CMK (cell line): ENCODE results near the gene EPN3.

Experiments used
- DNase-seq: peaks from one replicate; pipeline ENCODE4 v3.0.0-alpha.2; 2010; ENCODE audit warnings: low read depth

EPN3 gene

DNA sequence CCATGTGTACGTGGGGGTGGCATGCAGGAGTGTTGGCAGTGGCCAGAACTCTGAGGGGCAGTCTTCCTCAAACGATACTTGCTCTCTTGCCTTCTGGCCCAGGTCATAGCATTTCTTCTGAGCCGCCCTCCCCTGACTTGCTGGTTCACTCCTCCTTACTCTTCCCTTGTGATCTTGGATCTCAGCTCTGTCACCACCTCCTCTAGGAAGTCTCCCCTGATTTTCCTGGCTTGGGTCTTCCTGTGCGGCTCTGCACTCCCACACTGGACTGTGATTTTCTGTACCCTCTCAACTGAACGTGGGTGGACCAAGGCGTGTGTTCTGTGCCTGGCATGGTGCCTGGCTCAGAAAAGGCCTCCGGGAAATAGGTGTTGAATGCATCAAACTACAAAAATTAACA is 2.9 kb downstream of the EPN3 start:
- no peak for DNase-seq

DNA sequence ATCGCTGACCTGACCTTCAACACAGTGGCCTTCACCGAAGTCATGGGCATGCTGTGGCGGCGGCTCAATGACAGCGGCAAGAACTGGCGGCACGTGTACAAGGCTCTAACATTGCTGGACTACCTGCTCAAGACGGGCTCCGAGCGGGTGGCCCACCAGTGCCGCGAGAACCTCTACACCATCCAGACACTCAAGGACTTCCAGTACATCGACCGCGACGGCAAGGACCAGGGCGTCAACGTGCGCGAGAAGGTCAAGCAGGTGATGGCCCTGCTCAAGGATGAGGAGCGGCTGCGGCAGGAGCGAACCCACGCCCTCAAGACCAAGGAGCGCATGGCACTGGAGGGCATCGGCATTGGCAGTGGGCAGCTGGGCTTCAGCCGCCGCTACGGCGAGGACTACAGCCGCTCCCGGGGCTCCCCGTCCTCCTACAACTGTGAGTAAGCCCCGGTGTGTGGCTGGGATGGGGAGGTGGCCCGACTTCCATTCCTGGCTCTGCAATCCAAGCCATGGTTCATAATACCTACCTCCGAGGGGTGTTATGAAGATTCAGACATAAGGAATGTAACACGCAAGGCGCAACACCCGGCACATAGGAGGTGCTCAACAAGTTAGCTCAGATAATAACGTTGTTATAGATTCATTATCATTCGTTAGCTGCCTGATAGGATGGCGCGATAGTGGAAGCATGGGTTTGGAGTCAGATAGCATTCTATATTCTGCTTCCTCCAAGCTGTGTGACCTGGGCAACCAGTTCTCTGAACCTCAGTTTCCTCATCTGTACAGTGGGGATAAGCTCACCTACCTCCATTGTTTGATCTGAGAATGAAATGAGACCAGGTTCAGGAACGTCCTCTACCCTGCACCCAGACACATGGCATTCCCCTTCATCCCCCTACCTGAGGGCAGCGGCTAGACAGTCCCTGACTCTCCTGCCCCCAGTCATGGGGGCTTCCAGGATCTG is 4.4 kb downstream of the EPN3 start:
- DNase-seq = no peak

DNA sequence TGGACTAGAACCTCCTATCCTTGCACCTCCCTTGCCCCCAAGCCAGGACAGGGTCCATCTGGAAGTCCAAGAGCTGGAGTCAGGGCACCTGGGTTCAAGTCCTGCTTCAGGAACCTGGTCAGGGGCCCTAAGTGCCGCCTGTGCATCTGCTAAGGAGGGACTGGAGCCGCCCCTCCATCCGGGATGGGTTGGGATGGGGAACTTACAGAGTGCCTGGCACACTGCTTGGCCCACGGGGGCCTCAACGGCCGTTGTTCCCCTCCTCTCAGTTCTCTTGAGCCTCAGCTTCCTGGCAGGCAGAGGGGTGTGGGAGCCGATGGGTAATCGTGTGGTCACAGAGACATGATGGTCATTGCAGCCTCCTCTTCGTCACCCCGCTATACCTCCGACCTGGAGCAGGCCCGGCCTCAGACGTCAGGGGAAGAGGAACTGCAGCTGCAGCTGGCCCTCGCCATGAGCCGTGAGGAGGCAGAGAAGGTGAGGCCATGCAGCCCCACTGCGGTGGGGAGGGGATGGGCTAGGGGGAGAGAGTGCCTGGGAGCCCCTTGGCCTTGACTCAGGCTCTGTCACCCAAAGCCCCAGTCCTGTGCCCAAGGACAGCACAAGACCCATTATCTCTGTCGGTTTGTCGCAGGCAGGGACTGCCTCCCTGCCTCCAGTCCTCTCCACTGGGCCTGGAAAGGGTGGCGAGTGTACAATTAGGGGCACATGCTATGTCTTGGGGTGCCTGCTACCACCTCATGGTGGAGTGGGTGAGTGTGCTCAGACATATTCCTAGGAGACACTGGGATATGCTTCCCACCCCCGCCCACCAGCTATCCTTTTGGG is 5.4 kb downstream of the EPN3 start:
- no peak for DNase-seq

DNA sequence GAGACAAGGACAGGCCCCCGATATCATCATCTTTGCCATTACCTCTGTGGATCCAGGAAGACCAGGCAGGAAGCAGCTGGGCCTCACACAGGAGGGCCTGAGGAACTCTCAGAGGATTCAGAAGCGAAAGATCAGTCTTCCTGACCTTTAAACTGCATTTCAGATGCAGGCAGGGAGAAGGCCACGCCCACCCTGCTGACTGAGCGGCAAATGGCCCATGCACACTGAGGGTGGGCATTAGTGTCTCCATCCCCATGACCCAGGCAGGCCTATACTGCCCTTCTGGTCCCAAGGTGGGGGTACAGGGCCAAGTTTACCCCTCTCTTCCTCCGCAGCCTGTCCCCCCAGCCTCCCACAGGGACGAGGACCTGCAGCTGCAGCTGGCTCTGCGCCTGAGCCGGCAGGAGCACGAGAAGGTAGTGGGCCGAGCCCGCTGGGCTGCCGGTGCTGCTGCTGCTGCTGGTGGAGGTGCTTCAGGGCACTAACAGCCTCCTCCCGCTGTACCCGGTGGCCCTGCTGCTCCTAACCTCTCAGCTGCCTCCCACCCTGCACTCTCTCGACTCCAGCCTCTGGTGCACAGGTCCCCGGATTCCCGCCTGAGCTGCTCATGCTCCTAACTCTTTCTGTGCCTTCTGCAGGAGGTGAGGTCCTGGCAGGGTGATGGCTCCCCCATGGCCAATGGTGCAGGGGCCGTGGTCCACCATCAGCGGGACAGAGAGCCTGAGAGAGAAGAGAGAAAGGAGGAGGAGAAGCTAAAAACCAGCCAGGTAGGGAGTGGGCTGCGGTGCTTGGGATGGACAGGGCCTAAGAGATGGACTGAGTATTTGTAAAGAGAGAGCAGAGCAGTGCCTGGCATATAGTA is 6.2 kb downstream of the EPN3 start:
- DNase-seq = no peak

DNA sequence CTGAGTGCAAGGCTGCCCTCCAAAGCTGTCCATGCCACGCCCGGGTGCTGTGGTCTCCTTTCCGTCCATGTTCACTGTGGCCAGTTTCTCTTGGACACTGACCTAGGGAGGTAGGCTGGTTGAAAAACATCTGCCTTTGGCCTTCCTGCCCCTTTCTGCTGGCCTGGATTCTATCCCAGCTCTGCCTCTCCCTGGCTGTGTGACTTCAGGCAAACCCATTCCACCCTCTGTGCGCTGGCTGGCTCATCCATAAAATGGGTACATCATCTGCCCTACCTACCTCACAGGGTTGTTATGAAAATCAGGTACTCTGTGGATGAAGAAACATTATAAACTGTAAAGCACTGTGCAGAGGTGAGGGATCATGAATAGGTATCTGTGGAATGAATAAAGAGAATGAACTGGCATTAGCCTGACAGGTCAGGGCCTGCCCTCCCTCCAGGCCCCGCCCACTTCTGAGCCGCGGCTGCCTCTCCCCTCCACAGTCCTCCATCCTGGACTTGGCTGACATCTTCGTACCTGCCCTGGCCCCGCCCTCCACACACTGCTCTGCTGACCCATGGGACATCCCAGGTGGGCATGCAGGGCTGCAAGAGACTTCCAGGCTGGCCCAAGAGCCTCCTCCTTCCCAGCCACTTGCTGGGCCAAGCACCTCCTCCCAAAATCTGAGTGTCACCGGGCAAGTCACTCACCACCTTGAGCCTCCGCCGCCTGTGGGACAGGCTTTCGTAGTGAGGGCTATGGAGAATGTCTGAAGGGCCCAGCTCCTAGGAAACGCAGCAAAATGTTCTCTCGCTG is 7.4 kb downstream of the EPN3 start:
- no peak for DNase-seq

DNA sequence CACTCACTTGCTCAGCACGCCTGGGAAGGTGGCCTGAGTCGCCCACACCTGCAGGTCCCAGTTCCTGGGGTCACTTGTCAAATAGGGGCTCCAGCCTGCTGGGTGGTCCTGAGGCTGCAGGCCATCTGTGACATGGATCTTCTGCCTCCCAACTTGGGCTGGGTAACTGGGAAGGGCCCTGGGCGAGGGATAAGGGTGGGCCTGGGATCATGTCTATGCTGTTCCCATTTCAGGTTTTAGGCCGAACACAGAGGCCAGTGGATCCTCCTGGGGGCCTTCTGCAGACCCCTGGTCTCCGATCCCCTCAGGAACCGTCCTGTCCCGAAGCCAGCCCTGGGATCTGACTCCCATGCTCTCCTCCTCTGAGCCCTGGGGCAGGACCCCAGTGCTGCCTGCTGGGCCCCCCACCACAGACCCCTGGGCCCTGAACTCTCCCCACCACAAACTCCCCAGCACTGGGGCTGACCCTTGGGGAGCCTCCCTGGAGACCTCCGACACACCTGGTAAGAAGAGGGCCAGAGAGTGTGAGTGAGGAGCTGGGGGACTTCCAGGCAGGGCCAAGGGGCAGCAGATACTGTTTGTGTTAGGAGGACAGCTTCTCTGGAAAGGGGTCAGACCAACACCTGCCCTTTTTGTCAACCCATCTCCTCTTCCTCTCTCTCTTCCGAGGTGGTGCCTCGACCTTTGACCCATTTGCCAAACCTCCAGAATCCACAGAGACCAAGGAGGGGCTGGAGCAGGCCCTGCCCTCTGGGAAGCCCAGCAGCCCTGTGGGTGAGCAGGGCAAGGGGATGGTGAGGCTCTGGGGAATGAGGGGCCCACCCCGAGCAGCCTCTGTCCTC is 8.2 kb downstream of the EPN3 start:
- DNase-seq = no peak

DNA sequence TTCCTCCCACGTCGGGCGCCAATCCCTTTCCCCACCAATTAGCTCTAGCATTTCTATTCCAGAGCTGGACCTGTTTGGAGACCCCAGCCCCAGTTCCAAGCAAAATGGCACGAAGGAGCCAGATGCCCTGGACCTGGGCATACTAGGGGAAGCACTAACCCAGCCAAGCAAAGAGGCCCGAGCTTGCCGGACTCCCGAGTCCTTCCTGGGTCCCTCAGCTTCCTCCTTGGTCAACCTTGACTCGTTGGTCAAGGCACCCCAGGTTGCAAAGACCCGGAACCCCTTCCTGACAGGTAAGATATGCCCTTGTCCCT is 8.8 kb downstream of the EPN3 start:
- DNase-seq = no peak

DNA sequence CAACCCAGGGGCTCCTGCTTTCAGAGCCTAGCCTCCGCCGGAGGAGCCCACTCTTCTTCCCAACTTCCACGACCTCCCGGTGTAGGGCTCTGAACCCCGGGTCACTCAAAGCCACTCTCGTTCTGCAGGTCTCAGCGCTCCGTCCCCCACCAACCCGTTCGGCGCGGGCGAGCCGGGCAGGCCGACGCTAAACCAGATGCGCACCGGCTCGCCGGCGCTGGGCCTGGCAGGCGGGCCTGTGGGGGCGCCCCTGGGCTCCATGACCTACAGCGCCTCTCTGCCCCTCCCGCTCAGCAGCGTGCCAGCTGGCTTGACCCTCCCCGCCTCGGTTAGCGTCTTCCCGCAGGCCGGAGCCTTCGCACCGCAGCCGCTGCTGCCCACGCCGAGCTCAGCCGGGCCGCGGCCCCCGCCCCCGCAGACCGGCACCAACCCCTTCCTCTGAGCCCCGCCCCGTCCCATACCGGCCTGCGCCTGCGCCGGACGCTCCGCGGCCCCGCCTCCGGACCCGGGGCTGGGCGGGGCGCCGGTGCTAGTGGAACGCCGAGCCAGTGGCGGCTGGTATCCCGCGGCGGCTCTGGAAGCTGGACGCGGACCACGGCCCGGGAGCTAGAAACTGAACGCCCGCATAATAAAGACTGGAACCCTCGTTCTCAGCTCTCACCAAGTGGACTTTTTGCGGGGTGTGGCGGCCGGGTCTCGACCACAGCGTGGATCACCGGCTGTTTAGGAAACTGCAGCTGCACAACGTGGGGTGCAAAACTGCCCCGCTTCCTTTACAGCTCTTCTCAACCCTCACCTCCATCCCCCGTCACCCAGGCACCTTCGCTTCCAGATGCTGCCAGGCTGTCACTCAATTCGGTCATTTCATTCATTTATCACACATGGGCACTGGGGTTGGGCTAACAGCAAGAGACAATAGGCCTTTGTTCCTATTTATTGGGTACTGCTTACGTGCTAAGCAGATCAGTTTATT is 9.5 kb downstream of the EPN3 start:
- DNase-seq = peak; percentile 77

DNA sequence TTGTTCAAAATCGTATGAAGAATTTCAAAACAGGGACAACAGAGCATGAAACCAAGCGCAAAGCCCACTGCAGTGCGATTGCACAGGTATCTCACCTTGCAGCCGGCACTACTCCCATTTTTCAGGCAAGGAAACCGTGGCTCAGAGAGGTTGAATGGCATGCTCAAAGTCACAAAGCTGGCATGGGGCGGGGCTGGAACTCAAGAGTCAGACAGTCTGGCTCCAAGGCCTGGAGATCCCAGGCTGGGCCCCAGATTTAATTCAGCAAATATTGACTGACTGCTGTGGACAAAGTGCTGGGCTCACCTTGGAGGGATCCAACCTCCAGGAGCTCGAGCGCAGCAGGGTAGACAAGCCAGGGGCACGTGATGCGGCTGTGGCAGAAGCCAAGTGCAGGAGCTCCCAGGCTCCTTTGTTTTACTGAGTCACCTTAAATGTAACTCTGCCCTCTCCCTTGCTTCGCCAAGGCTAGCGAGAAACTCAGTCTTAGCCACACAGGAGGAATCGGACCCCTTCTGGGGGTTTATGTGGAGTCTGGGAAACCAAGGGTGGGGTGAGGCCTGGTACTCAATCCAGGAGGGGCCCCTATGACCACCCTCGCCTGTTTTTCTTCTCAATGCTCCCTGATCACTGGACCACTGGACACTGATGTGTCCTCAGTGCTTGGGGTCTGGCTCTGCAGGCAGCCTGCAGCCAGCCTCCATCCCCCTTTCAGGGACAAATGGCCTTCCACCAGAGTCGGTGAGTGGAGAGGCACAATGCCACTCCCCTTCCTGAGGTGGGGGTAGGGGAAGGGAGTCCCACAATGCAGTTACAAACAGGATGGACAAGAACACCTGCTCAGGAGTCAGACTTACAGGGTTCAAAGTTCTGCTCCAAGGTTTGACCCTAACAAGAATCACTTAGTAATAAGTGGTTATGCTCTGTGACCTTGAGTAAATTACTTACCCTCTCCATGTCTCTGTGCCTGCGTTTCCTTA is 10.6 kb downstream of the EPN3 start:
- no peak for DNase-seq

DNA sequence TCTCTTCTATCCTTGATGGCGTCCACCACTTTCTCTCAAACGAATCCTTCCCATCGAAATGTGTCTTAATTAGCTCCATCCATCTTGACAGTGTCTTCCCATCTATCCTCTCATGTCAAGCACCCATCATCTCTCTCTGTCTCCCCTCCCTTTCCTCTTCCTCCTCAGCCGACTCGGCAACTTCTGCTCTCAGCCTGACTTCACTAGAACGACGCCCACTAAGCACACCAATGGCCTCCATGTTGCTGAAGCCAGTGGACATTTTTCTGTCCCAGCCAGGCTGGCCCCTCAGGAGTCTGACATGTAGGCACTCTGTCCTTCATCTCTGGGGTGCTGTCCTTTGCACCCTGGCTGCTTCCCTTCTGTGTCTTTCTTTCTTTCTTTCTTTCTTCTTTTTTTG is 12.0 kb downstream of the EPN3 start:
- DNase-seq = no peak

DNA sequence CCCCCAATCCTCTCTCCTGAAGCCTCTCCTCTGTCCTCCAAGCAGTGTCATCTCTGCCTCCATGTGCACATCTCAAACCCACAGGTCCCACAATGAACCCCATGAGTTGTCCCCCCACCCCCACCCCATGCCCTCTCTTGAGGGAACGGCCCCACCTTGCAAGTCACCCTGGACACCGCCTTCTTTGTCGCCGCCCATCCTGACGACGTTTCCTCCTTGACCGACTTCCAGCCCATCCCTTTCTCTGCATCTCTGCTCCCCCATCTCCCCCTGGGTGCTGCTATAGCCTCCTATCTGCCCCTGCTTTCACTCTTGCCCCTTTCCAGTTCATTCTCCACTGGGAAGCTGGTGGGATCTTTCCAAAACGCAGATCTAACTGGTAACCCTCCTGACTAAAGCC is 12.8 kb downstream of the EPN3 start:
- no peak for DNase-seq

DNA sequence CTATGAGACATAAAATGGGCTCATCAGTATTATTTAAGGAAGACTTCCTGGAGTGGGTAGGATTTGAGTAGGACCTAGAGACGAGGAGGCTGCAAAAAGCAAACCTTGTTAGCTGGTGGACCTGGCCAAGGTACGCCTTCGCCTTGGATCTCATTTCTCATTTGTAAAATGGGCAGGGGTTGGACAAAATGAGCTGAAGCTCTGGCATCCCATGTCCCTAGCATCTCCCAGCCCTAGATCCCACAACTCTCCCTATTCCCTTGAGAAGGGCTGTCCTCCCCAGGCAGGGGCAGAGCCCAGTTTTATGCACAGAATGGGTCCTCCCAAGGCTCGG is 14.1 kb downstream of the EPN3 start:
- DNase-seq = no peak

DNA sequence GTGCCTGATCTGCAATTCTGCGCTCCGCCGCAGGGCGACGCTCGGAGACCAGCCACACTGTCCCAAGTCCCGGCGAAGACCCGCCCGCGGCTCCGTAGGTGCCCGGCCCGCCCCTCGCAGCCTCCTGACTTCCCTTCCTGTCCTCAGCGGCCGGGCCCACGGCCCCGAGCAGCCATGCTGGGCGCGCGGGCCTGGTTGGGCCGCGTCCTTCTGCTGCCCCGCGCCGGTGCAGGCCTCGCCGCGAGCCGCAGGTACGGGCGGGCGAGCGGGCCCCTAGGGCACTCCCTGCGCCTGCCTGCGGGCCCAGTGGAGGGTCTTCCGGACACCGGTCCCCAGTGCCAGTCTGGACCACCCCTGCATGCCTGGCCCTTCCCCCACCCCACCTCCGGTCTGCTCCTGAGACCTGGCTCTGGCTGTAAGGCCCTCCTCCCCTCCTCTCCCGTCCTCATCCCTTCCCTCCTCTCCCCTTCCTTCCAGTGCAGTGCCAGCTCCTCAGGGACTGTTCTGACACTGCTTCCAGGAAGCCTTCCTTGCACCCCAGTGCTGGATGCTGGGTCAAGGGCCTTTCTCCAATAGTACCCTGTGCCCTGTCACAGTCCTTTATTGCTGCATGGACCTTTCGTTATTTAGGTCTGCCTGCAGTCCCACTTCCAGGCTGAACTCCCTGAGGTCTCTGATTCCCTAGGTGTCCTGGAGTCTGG is 14.7 kb downstream of the EPN3 start, which contains the start of gene SPATA20:
TSS of gene SPATA20 (plus strand) at position 140 of the 701 bp plus-strand sequence. CDS start at position 175, 35 bp downstream.
- peak; percentile 85 for DNase-seq

DNA sequence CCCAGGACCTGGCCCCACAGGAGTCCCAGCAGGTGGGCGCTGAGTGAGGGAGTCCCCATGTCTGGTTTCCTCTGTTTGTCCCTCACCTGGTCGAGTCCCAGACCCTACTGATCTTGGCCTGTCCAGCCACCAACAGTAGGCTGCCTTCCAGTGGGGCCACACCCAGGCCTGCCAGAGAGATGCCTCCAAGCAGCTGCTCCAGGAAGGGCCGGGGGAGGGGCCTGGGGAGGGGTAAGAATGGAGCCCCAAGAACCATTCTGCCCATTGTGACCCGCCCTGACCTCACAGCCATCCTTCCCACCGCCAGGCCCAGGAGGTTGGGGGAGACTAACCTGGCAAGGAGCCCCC is 15.2 kb downstream of the EPN3 start:
- peak; percentile 14 for DNase-seq

DNA sequence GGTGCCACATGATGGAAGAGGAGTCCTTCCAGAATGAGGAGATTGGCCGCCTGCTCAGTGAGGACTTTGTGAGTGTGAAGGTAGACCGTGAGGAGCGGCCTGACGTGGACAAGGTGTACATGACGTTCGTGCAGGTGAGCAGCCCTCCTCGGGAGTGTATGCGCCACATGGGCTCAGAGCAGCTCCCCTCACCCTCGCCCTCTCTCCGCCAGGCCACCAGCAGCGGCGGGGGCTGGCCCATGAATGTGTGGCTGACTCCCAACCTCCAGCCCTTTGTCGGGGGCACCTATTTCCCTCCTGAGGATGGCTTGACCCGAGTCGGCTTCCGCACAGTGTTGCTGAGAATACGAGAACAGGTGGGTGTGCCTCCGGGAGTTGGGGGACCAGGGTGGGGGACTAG is 16.3 kb downstream of the EPN3 start:
- DNase-seq = no peak

DNA sequence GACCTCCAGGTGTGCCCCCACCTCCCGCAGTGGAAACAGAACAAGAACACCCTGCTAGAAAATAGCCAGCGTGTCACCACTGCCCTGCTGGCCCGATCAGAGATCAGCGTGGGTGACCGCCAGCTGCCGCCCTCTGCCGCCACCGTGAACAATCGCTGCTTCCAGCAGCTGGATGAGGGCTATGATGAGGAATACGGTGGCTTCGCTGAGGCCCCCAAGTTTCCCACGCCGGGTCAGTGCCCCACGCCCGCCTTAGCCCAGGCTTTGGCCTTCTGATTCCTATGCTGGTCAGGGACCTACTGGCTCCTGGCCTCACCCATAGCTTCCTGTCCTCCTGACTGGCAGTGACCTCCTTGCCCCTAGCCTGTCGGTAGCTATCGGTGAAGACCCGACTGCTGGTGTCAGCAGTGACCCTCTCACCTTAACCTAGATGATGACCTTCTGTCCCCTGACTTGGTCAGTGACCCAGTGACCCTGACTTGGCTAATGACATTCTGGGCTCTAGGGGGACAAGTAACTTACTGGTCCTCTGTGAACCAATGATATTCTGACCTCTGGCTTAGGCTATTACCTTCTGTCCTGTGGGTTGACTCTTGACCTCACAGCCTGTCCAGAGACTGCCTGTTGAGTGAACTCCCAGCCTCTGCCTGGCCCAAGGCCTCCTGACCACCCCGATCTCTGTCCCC is 16.9 kb downstream of the EPN3 start:
- DNase-seq = no peak

DNA sequence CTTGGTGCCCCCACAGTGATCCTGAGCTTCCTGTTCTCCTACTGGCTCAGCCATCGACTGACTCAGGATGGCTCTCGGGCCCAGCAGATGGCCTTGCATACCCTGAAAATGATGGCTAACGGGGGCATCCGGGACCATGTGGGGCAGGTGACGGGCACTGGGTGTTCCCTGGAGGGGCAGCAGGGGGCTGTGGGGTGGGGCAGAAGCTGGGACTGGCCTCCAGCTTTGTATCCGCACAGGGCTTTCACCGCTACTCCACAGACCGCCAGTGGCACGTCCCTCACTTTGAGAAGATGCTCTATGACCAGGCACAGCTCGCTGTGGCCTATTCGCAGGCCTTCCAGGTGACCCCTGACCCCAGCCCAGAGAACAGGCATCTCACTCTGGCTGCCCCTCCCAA is 17.4 kb downstream of the EPN3 start:
- no peak for DNase-seq
